ENCODE data around the gene LRRN2.

Gene LRRN2

GRCh38 chr1:204688776-204689175, 3.2 kb upstream of the LRRN2 start:
- no peak for DNase-seq

- DNase-seq: no peak
Measured at GRCh38 chr1:204688007-204688406, 2.5 kb upstream of the LRRN2 start.

GRCh38 chr1:204684571-204685235, 835 bp downstream of the LRRN2 start:
- no peak for DNase-seq

GRCh38 chr1:204684206-204684570, 1.4 kb downstream of the LRRN2 start:
- DNase-seq: no peak

GRCh38 chr1:204683284-204684205, 2.0 kb downstream of the LRRN2 start:
- DNase-seq: no peak

- no peak for DNase-seq
Measured at GRCh38 chr1:204680461-204680860, 5.1 kb downstream of the LRRN2 start.

- no peak for DNase-seq
Measured at GRCh38 chr1:204680051-204680450, 5.5 kb downstream of the LRRN2 start.

- DNase-seq: no peak
Measured at GRCh38 chr1:204678721-204679475, 6.6 kb downstream of the LRRN2 start.

- DNase-seq: no peak
Measured at GRCh38 chr1:204677864-204678263, 7.7 kb downstream of the LRRN2 start.

- DNase-seq: no peak
Measured at GRCh38 chr1:204676043-204676442, 9.5 kb downstream of the LRRN2 start.

GRCh38 chr1:204673909-204674649, 11.5 kb downstream of the LRRN2 start:
- DNase-seq: no peak

- DNase-seq: no peak
Measured at GRCh38 chr1:204673209-204673608, 12.3 kb downstream of the LRRN2 start.

- no peak for DNase-seq
Measured at GRCh38 chr1:204672482-204673121, 12.9 kb downstream of the LRRN2 start.

GRCh38 chr1:204672069-204672468, 13.5 kb downstream of the LRRN2 start:
- DNase-seq: no peak

GRCh38 chr1:204670152-204670927, 15.2 kb downstream of the LRRN2 start:
- no peak for DNase-seq

- no peak for DNase-seq
Measured at GRCh38 chr1:204669579-204669978, 16.0 kb downstream of the LRRN2 start.

- DNase-seq: no peak
Measured at GRCh38 chr1:204664384-204664651, 21.2 kb downstream of the LRRN2 start.

- no peak for DNase-seq
Measured at GRCh38 chr1:204663644-204664383, 21.7 kb downstream of the LRRN2 start.

GRCh38 chr1:204662530-204662929, 23.0 kb downstream of the LRRN2 start:
- DNase-seq: no peak

- no peak for DNase-seq
Measured at GRCh38 chr1:204660509-204660908, 25.0 kb downstream of the LRRN2 start.

- no peak for DNase-seq
Measured at GRCh38 chr1:204659056-204659455, 26.5 kb downstream of the LRRN2 start.

Measured in NCI-H526 treated with DMSO at 0.1 percent for 48 hours (cell line).